Suprapubic skin (tissue), 4 donors: Measurements from ENCODE around the gene RWDD1. TPM values are rescaled to one million over a fixed set of nuclear protein-coding genes. Genes with fewer than 3 reads are reported as not detected.

Source experiments
- DNase-seq, 2 donors: peaks; one replicate each; pipeline ENCODE4 v3.0.0-alpha.2; 2019; ENCODE audit warnings: low spot score in 2 of 2
- H3K27ac ChIP-seq: fragments of 200-600 bp; sonication (generic); one replicate; pipeline ENCODE4 v1.5.1; 2019
- H3K27me3 ChIP-seq: fragments of 200-600 bp; sonication (generic); one replicate; pipeline ENCODE4 v1.5.1; 2019
- H3K36me3 ChIP-seq: fragments of 200-600 bp; sonication (generic); one replicate; pipeline ENCODE4 v1.5.1; 2019
- H3K4me1 ChIP-seq: fragments of 200-600 bp; sonication (generic); one replicate; pipeline ENCODE4 v1.5.1; 2019
- H3K4me3 ChIP-seq: fragments of 200-600 bp; sonication (generic); one replicate; pipeline ENCODE4 v1.5.1; 2019; ENCODE audit warnings: mild to moderate bottlenecking
- H3K9me3 ChIP-seq: fragments of 200-600 bp; sonication (generic); one replicate; pipeline ENCODE4 v1.5.1; 2019
- EP300 ChIP-seq: sonication (generic); formaldehyde crosslinking; IDR thresholded peaks from one replicate; pipeline ENCODE4 v1.6.1; 2017; ENCODE audit warnings: antibody characterized with exemption
- POLR2A ChIP-seq, 2 donors: fragments of 450-650 bp; IDR thresholded peaks; one replicate each; pipeline ENCODE4 v1.6.1; 2017; ENCODE audit warnings: antibody characterized with exemption in 2 of 2, mild to moderate bottlenecking in 2 of 2, moderate library complexity in 2 of 2
- POLR2AphosphoS5 ChIP-seq, 3 donors: sonication (generic); formaldehyde crosslinking; IDR thresholded peaks; one replicate each; pipeline ENCODE4 v1.6.1; 2017; ENCODE audit warnings: antibody characterized with exemption in 3 of 3
- WGBS: methylation state at CpG from one replicate; pipeline ENCODE4 v1.1.5; 2018; 5-methylcytosine and 5-hydroxymethylcytosine counted together
- total RNA-seq, 4 donors: library from RNA; depleted of rRNA; stranded (reverse); fragments of >200 nt; gene quantifications; one replicate each; pipeline ENCODE4 v1.1.0, GENCODE V29; 2016
- TF ChIP-seq, protein P1 (sequence below), 2 donors: fragments of 200-600 bp in 1 of 2; fragments of 450-650 bp in 1 of 2; sonication (generic) in 1 of 2; IDR thresholded peaks; one replicate each; pipeline ENCODE4 v1.5.1; 2016 to 2019; ENCODE audit warnings: antibody characterized with exemption in 2 of 2, mild to moderate bottlenecking in 1 of 2, moderate library complexity in 1 of 2

RWDD1 gene
- total RNA-seq, 4 donors from 2014 or later, result 24.6 to 38.1 (median 27.1) TPM

DNA sequence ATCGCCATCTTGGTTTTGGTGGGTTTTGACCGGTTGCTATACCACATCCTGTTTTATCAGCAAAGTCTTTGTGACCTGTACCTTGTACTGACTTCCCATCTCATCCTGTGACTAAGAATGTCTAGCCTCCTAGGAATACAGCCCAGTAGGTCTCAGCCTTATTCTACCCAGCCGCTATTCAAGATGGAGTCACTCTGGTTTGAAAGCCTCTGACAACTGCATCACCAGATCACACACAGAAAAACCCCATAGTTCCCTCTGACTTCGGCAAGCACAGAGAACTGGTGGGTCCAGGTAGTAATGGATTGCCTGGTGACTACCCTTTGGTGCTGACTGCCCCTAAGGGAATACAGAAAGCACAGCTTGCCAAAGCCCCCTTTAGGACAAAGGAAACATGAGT, 34.6 kb downstream of the RWDD1 start:
- Histone ChIP-seq H3K27me3 (no peaks in the 10 kb centered on the region), H3K4me3 (no peak overlapping the region), H3K27ac (no peak overlapping the region), H3K4me1 (no peaks in the 10 kb centered on the region), H3K9me3 (no peaks in the 10 kb centered on the region), H3K36me3 (peaks cover 11% of the 10 kb centered on the region)
- no peak for DNase-seq
- 97% methylated on average over 4 of the region's 4 CpGs for WGBS
- TF ChIP-seq EP300, result no peak
- no peak for TF ChIP-seq POLR2A (IDR thresholded peaks at IDR 0.05)
- no peak for TF ChIP-seq POLR2AphosphoS5 (IDR thresholded peaks at IDR 0.05)
- TF ChIP-seq, protein P1, sequence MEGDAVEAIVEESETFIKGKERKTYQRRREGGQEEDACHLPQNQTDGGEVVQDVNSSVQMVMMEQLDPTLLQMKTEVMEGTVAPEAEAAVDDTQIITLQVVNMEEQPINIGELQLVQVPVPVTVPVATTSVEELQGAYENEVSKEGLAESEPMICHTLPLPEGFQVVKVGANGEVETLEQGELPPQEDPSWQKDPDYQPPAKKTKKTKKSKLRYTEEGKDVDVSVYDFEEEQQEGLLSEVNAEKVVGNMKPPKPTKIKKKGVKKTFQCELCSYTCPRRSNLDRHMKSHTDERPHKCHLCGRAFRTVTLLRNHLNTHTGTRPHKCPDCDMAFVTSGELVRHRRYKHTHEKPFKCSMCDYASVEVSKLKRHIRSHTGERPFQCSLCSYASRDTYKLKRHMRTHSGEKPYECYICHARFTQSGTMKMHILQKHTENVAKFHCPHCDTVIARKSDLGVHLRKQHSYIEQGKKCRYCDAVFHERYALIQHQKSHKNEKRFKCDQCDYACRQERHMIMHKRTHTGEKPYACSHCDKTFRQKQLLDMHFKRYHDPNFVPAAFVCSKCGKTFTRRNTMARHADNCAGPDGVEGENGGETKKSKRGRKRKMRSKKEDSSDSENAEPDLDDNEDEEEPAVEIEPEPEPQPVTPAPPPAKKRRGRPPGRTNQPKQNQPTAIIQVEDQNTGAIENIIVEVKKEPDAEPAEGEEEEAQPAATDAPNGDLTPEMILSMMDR (IDR thresholded peaks at IDR 0.05), result no peak

DNA sequence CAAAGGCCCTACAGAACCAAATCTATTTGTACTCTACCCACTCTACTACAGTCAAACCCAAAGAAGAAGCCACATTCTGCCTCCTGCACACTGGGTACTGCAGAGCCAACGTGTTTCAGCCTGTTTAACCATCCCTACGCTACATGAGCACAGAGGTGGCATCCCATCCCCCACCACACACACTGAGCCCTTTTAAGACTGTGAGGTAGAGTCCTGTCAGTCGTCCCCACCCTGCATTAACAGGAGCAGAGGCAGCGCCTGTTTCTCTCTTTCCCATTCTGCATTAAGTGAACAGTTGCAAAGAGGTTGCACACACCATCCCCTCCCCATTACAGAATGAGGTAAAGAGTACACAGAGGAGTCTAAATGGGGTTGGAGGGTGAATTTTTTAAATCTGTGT, 39.8 kb downstream of the RWDD1 start:
- Histone ChIP-seq H3K27ac (no peak overlapping the region), H3K9me3 (no peaks in the 10 kb centered on the region), H3K4me1 (peaks cover 5% of the 10 kb centered on the region), H3K27me3 (no peaks in the 10 kb centered on the region), H3K4me3 (no peak overlapping the region), H3K36me3 (peaks cover 3% of the 10 kb centered on the region)
- WGBS, result 62% methylated on average over 4 of the region's 4 CpGs
- TF ChIP-seq, protein P1 (IDR thresholded peaks at IDR 0.05), result no peak
- TF ChIP-seq POLR2AphosphoS5 (IDR thresholded peaks at IDR 0.05) (no peak), POLR2A (IDR thresholded peaks at IDR 0.05) (no peak), EP300 (no peak)
- DNase-seq, result no peak

DNA sequence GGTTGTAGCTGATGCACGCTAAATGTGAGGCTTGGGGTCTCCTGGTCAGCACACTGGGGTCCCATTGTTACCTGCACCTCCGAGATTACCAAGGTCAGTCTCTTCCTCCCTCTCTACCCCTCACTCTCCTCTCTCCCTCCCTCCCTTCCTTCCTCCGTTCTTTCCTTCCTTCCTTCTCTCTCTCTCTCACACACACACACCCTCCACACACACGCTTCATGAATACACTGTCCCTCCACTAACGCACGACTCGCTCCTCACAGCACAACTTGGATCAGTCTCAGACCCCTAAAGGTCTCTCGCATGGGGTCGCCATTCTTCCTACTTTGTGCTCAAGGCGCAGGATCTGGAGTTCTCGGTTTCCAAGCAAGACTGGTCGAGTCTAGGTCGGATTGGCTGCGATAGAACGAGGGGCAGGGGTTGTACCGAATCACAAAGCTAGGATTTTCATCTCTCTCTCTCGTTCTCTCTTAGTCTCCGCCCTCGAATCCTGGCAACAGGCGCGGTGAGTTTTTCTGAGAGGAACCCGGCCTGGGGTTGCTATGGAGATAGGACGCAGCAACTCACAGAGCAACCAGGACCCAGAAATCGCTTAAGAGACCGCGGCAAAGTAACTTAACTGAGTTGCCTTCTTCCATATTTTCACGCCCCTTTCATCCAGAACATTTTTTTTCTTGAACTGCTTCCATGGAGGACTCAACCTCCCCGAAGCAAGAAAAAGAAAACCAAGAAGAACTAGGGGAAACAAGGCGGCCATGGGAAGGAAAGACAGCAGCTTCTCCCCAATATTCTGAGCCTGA, 44.8 kb downstream of the RWDD1 start, which contains the start of gene RSPH4A:
Gene RSPH4A (plus strand): TSS at position 543 of the 800 bp plus-strand sequence. CDS start 145 bp downstream, at position 688.
- TF ChIP-seq, protein P1 (IDR thresholded peaks at IDR 0.05), result no peak
- TF ChIP-seq EP300 (no peak), POLR2AphosphoS5 (IDR thresholded peaks at IDR 0.05) (no peak), POLR2A (IDR thresholded peaks at IDR 0.05) (no peak)
- WGBS, result under 1% methylated on average over 29 of the region's 29 CpGs
- Histone ChIP-seq H3K27ac (no peak within 1 kb of the TSS), H3K36me3 (peaks cover under 1% of the 10 kb centered on the region), H3K4me1 (peaks cover 12% of the 10 kb centered on the region), H3K27me3 (no peaks in the 10 kb centered on the region), H3K4me3 (peak within 1 kb of the TSS; percentile 50), H3K9me3 (no peaks in the 10 kb centered on the region)
- peak; percentile 91 to 92 for DNase-seq

DNA sequence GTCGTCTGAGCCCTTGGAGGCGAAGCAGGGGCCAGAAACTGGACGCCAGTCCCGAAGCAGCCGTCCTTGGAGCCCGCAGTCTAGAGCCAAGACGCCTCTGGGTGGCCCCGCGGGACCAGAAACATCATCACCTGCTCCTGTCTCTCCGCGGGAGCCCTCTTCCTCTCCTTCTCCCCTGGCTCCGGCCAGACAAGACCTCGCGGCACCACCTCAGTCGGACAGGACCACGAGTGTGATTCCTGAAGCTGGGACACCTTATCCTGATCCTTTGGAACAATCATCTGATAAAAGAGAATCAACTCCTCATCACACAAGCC, 45.4 kb downstream of the RWDD1 start:
- 3% methylated on average over 16 of the region's 16 CpGs for WGBS
- no peak overlapping the region for H3K27ac ChIP-seq
- no peaks in the 10 kb centered on the region for H3K27me3 ChIP-seq
- peak overlapping the region; percentile 50 for H3K4me3 ChIP-seq
- H3K9me3 ChIP-seq, result no peaks in the 10 kb centered on the region
- DNase-seq, result no peak
- peaks cover 12% of the 10 kb centered on the region for H3K4me1 ChIP-seq
- TF ChIP-seq EP300 (no peak), POLR2A (IDR thresholded peaks at IDR 0.05) (no peak), POLR2AphosphoS5 (IDR thresholded peaks at IDR 0.05) (no peak)
- TF ChIP-seq, protein P1 (IDR thresholded peaks at IDR 0.05), result no peak
- H3K36me3 ChIP-seq, result no peaks in the 10 kb centered on the region

DNA sequence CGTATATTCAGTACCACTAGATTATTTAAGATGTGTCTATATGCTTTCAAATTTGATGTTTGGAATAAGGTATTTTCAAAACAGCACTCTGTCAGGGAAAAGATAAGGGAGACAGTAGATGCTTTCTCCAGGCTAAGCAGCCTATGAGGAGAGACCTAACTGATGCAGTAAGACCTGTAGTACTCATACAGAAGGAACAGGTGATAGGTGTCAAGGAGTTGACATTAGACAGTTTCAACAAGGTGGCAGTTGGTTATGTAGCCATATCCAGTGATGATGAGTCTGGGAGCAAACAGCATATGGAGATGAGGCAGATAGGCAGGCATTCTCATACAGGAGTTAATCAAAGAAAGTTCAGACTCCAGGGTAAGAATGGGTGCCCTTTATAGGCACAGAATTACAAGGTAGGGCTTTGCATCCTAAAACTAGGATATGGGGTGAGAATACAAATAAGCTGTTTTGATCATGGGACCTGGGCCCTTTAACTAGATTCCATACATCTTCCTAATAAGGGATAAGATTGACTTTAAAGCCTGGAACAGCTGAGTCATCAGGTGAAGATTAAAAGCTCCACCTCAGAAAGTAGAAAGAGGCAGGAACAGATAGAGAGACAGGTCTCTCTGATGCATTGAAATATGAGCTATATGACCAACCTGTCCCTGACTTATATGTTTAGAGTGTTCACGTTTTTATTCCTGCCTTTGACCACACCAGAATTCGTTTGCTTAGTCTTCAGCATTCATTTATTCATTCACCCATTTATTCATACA, 52.9 kb downstream of the RWDD1 start:
- 58% methylated on average over 3 of the region's 3 CpGs for WGBS
- no peaks in the 10 kb centered on the region for H3K9me3 ChIP-seq

More for the DNA sequence above, 52.9 kb downstream of the RWDD1 start:
- H3K4me1 ChIP-seq, result no peaks in the 10 kb centered on the region
- no peak overlapping the region for H3K4me3 ChIP-seq
- H3K27ac ChIP-seq, result no peak overlapping the region
- H3K27me3 ChIP-seq, result no peaks in the 10 kb centered on the region
- TF ChIP-seq, protein P1 (IDR thresholded peaks at IDR 0.05), result no peak
- TF ChIP-seq POLR2AphosphoS5 (IDR thresholded peaks at IDR 0.05) (no peak), POLR2A (IDR thresholded peaks at IDR 0.05) (no peak), EP300 (no peak)
- H3K36me3 ChIP-seq, result no peaks in the 10 kb centered on the region
- DNase-seq, result no peak
